ENCODE data around the gene USP7. TPM values are rescaled to one million over a fixed set of nuclear protein-coding genes. Genes with fewer than 3 reads are reported as not detected.

Gene USP7
- total RNA-seq, 1 donor from 2014 or later, result 57.9 TPM

GRCh38 chr16:9002042-9002441 is 38.3 kb upstream of the USP7 start:
- Histone ChIP-seq H3K9ac (ENCODE audit: low read depth in 1 of 3, low read length in 3 of 3) (no peak overlapping the region), H3K9me3 (ENCODE audit: control insufficient read depth in 3 of 3, low read length in 3 of 3) (no peaks in the 10 kb centered on the region), H3K27ac (ENCODE audit: low read depth, low read length) (no peak overlapping the region), H3K4me3 (ENCODE audit: low read length in 3 of 3) (no peak overlapping the region), H3K27me3 (ENCODE audit: control insufficient read depth in 3 of 3, insufficient read depth in 3 of 3, low read length in 3 of 3) (peaks cover 0 to under 1% (median 0%) of the 10 kb centered on the region in 3 donors), H3K36me3 (ENCODE audit: control insufficient read depth in 3 of 3, insufficient read depth in 3 of 3, low read length in 3 of 3) (no peaks in the 10 kb centered on the region), H3K4me1 (ENCODE audit: control insufficient read depth in 3 of 3, insufficient read depth in 3 of 3, low read length in 3 of 3) (no peaks in the 10 kb centered on the region)

DNA sequence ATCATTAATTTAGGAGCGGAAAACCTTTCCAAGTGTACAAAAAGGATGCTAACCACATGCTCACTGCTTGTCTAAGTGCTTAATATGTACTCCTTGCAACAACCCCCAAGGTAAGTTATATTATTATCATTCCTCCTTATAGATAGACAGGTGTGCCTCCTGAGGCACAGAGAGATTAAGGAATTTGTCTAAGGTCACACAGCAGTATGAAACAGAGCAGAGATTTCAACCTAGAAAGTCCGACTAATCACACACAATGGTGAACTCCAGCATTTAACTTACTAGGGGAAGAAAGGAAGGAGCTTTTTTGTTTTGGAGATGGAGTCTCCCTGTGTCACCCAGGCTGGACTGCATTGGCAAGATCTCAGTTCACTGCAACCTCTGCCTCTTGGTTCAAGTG is 37.0 kb upstream of the USP7 start:
- H3K9me3 ChIP-seq (ENCODE audit: control insufficient read depth in 3 of 3, low read length in 3 of 3), result peaks cover 0 to 2% (median 0%) of the 10 kb centered on the region in 3 donors
- no peaks in the 10 kb centered on the region for H3K4me1 ChIP-seq (ENCODE audit: control insufficient read depth in 3 of 3, insufficient read depth in 3 of 3, low read length in 3 of 3)
- H3K27ac ChIP-seq (ENCODE audit: low read depth, low read length), result no peak overlapping the region
- H3K9ac ChIP-seq (ENCODE audit: low read depth in 1 of 3, low read length in 3 of 3), result no peak overlapping the region
- no peaks in the 10 kb centered on the region for H3K27me3 ChIP-seq (ENCODE audit: control insufficient read depth in 3 of 3, insufficient read depth in 3 of 3, low read length in 3 of 3)
- no peaks in the 10 kb centered on the region for H3K36me3 ChIP-seq (ENCODE audit: control insufficient read depth in 3 of 3, insufficient read depth in 3 of 3, low read length in 3 of 3)
- H3K4me3 ChIP-seq (ENCODE audit: low read length in 3 of 3), result no peak overlapping the region

DNA sequence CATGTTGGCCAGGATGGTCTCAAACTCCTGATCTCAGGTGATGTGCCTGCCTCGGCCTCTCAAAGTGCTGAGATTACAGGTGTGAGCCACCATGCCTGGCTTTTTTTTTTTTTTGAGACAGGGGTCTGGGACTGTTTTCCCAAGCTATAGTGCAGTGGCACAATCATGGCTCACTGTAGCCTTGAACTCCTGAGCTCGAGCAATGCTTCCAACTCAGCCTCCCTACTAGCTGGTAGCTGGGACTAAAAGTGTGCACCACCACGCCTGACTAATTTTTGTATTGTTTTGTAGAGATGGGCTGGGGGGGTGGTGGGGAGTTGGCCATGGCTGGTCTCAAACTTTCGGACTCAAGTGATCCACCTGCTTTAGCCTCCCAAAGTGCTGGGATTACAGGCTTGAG is 36.1 kb upstream of the USP7 start:
- Histone ChIP-seq H3K27ac (ENCODE audit: low read depth, low read length) (no peak overlapping the region), H3K9ac (ENCODE audit: low read depth in 1 of 3, low read length in 3 of 3) (no peak overlapping the region), H3K36me3 (ENCODE audit: control insufficient read depth in 3 of 3, insufficient read depth in 3 of 3, low read length in 3 of 3) (no peaks in the 10 kb centered on the region), H3K27me3 (ENCODE audit: control insufficient read depth in 3 of 3, insufficient read depth in 3 of 3, low read length in 3 of 3) (no peaks in the 10 kb centered on the region), H3K9me3 (ENCODE audit: control insufficient read depth in 3 of 3, low read length in 3 of 3) (peaks cover 0 to 2% (median 0%) of the 10 kb centered on the region in 3 donors), H3K4me3 (ENCODE audit: low read length in 3 of 3) (no peak overlapping the region), H3K4me1 (ENCODE audit: control insufficient read depth in 3 of 3, insufficient read depth in 3 of 3, low read length in 3 of 3) (no peaks in the 10 kb centered on the region)

- no peak overlapping the region for H3K4me3 ChIP-seq (ENCODE audit: low read length in 3 of 3)
- H3K9ac ChIP-seq (ENCODE audit: low read depth in 1 of 3, low read length in 3 of 3), result no peak overlapping the region
- H3K27me3 ChIP-seq (ENCODE audit: control insufficient read depth in 3 of 3, insufficient read depth in 3 of 3, low read length in 3 of 3), result no peaks in the 10 kb centered on the region
- H3K4me1 ChIP-seq (ENCODE audit: control insufficient read depth in 3 of 3, insufficient read depth in 3 of 3, low read length in 3 of 3), result no peaks in the 10 kb centered on the region
- no peak overlapping the region for H3K27ac ChIP-seq (ENCODE audit: low read depth, low read length)
- peaks cover 0 to 2% (median 0%) of the 10 kb centered on the region in 3 donors for H3K9me3 ChIP-seq (ENCODE audit: control insufficient read depth in 3 of 3, low read length in 3 of 3)
- no peaks in the 10 kb centered on the region for H3K36me3 ChIP-seq (ENCODE audit: control insufficient read depth in 3 of 3, insufficient read depth in 3 of 3, low read length in 3 of 3)
Measured at GRCh38 chr16:8998108-8998507, 34.4 kb upstream of the USP7 start.

DNA sequence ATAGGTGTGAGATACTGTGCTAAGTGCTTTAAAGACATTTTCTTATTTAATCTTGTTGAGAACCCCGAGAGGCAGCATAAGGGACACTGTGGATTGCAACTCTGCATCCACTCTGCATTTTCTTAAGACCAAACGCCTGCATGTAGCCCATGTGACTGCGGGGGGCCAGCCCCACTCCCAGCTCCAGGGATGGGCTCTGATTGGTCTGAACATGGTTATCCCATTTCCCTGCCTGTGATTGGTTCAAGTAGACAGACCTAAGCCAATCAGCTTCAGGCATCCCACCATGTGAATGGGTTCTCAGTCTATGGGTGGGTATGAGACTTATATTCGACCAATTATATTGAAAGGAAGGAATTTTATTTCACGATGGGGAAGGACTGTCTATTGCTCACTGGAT is 33.2 kb upstream of the USP7 start:
- no peak overlapping the region for H3K4me3 ChIP-seq (ENCODE audit: low read length in 3 of 3)
- H3K4me1 ChIP-seq (ENCODE audit: control insufficient read depth in 3 of 3, insufficient read depth in 3 of 3, low read length in 3 of 3), result no peaks in the 10 kb centered on the region
- no peak overlapping the region for H3K9ac ChIP-seq (ENCODE audit: low read depth in 1 of 3, low read length in 3 of 3)
- peaks cover 0 to 2% (median 0%) of the 10 kb centered on the region in 3 donors for H3K9me3 ChIP-seq (ENCODE audit: control insufficient read depth in 3 of 3, low read length in 3 of 3)
- peaks cover 0 to 2% (median 0%) of the 10 kb centered on the region in 3 donors for H3K27me3 ChIP-seq (ENCODE audit: control insufficient read depth in 3 of 3, insufficient read depth in 3 of 3, low read length in 3 of 3)
- H3K36me3 ChIP-seq (ENCODE audit: control insufficient read depth in 3 of 3, insufficient read depth in 3 of 3, low read length in 3 of 3), result no peaks in the 10 kb centered on the region
- H3K27ac ChIP-seq (ENCODE audit: low read depth, low read length), result no peak overlapping the region

GRCh38 chr16:8990445-8990844 is 26.7 kb upstream of the USP7 start:
- H3K36me3 ChIP-seq (ENCODE audit: control insufficient read depth in 3 of 3, insufficient read depth in 3 of 3, low read length in 3 of 3), result no peaks in the 10 kb centered on the region
- H3K27ac ChIP-seq (ENCODE audit: low read depth, low read length), result no peak overlapping the region
- no peaks in the 10 kb centered on the region for H3K4me1 ChIP-seq (ENCODE audit: control insufficient read depth in 3 of 3, insufficient read depth in 3 of 3, low read length in 3 of 3)
- no peak overlapping the region for H3K4me3 ChIP-seq (ENCODE audit: low read length in 3 of 3)
- H3K9ac ChIP-seq (ENCODE audit: low read depth in 1 of 3, low read length in 3 of 3), result no peak overlapping the region
- no peaks in the 10 kb centered on the region for H3K9me3 ChIP-seq (ENCODE audit: control insufficient read depth in 3 of 3, low read length in 3 of 3)
- peaks cover 0 to 6% (median 3%) of the 10 kb centered on the region in 3 donors for H3K27me3 ChIP-seq (ENCODE audit: control insufficient read depth in 3 of 3, insufficient read depth in 3 of 3, low read length in 3 of 3)

GRCh38 chr16:8989099-8989878 is 25.6 kb upstream of the USP7 start:
- H3K27me3 ChIP-seq (ENCODE audit: control insufficient read depth in 3 of 3, insufficient read depth in 3 of 3, low read length in 3 of 3), result peaks cover 0 to 6% (median 3%) of the 10 kb centered on the region in 3 donors
- no peak overlapping the region for H3K4me3 ChIP-seq (ENCODE audit: low read length in 3 of 3)
- no peaks in the 10 kb centered on the region for H3K9me3 ChIP-seq (ENCODE audit: control insufficient read depth in 3 of 3, low read length in 3 of 3)
- no peak overlapping the region for H3K9ac ChIP-seq (ENCODE audit: low read depth in 1 of 3, low read length in 3 of 3)
- no peaks in the 10 kb centered on the region for H3K36me3 ChIP-seq (ENCODE audit: control insufficient read depth in 3 of 3, insufficient read depth in 3 of 3, low read length in 3 of 3)
- no peaks in the 10 kb centered on the region for H3K4me1 ChIP-seq (ENCODE audit: control insufficient read depth in 3 of 3, insufficient read depth in 3 of 3, low read length in 3 of 3)
- H3K27ac ChIP-seq (ENCODE audit: low read depth, low read length), result no peak overlapping the region

- peaks cover 0 to 6% (median 0%) of the 10 kb centered on the region in 3 donors for H3K27me3 ChIP-seq (ENCODE audit: control insufficient read depth in 3 of 3, insufficient read depth in 3 of 3, low read length in 3 of 3)
- H3K9me3 ChIP-seq (ENCODE audit: control insufficient read depth in 3 of 3, low read length in 3 of 3), result no peaks in the 10 kb centered on the region
- H3K27ac ChIP-seq (ENCODE audit: low read depth, low read length), result no peak overlapping the region
- H3K4me3 ChIP-seq (ENCODE audit: low read length in 3 of 3), result no peak overlapping the region
- H3K9ac ChIP-seq (ENCODE audit: low read depth in 1 of 3, low read length in 3 of 3), result no peak overlapping the region
- H3K4me1 ChIP-seq (ENCODE audit: control insufficient read depth in 3 of 3, insufficient read depth in 3 of 3, low read length in 3 of 3), result no peaks in the 10 kb centered on the region
- H3K36me3 ChIP-seq (ENCODE audit: control insufficient read depth in 3 of 3, insufficient read depth in 3 of 3, low read length in 3 of 3), result no peaks in the 10 kb centered on the region
Measured at GRCh38 chr16:8986818-8987191, 23.1 kb upstream of the USP7 start.

DNA sequence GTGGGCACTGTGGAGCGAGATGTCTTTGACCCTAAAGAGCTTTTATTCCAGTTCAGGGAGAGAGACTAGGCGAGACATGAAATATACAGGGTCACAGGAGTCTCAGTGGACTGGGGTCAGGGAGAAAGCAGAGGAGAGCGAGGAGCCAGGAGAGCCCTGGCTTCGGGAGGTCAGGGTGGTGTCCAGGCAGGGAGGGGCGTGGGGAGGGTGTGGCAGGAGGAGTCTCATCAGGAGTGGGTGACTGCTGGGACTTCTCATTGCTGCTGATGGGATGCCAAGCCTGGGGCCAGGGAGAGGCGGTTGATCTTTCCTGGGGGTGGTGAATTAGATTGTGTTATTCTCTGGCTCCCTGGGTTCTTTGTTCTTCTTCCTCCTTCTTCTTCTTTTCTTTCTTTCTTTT is 22.4 kb upstream of the USP7 start:
- Histone ChIP-seq H3K27ac (ENCODE audit: low read depth, low read length) (no peak overlapping the region), H3K36me3 (ENCODE audit: control insufficient read depth in 3 of 3, insufficient read depth in 3 of 3, low read length in 3 of 3) (no peaks in the 10 kb centered on the region), H3K27me3 (ENCODE audit: control insufficient read depth in 3 of 3, insufficient read depth in 3 of 3, low read length in 3 of 3) (peaks cover 0 to 6% (median 0%) of the 10 kb centered on the region in 3 donors), H3K9me3 (ENCODE audit: control insufficient read depth in 3 of 3, low read length in 3 of 3) (no peaks in the 10 kb centered on the region), H3K9ac (ENCODE audit: low read depth in 1 of 3, low read length in 3 of 3) (no peak overlapping the region), H3K4me1 (ENCODE audit: control insufficient read depth in 3 of 3, insufficient read depth in 3 of 3, low read length in 3 of 3) (no peaks in the 10 kb centered on the region), H3K4me3 (ENCODE audit: low read length in 3 of 3) (no peak overlapping the region)

- Histone ChIP-seq H3K4me1 (ENCODE audit: control insufficient read depth in 3 of 3, insufficient read depth in 3 of 3, low read length in 3 of 3) (no peaks in the 10 kb centered on the region), H3K9me3 (ENCODE audit: control insufficient read depth in 3 of 3, low read length in 3 of 3) (no peaks in the 10 kb centered on the region), H3K27me3 (ENCODE audit: control insufficient read depth in 3 of 3, insufficient read depth in 3 of 3, low read length in 3 of 3) (no peaks in the 10 kb centered on the region), H3K36me3 (ENCODE audit: control insufficient read depth in 3 of 3, insufficient read depth in 3 of 3, low read length in 3 of 3) (no peaks in the 10 kb centered on the region), H3K4me3 (ENCODE audit: low read length in 3 of 3) (no peak overlapping the region), H3K9ac (ENCODE audit: low read depth in 1 of 3, low read length in 3 of 3) (no peak overlapping the region), H3K27ac (ENCODE audit: low read depth, low read length) (no peak overlapping the region)
Measured at GRCh38 chr16:8982816-8983215, 19.1 kb upstream of the USP7 start.

Data from skeletal muscle tissue (tissue), 4 donors.